ENCODE measurements around the gene COL13A1. TPM values are rescaled to one million over a fixed set of nuclear protein-coding genes. Genes with fewer than 3 reads are reported as not detected.

Gene COL13A1
- total and polyA plus RNA-seq, 2 experiments from 2014 or later, result 5.2 to 8.6 TPM

DNA sequence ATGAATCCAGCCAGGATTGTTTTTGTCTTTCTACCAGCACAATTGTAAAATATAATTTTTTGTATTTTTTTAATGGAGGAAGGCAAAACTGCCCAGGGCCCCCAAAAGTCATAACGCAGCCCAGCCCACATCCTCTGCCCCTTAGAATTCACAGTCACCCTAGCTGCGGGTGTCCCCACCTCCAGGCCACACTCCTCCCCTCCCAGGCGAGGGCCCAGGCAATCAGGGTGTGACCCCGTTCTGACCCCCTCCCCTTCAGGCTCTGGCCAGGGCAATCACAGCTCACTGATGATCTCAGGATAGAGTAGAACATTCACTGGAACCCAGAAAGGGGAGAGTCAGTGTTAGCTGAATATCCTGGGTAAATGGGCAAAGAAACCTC lies 158.9 kb downstream of the COL13A1 start:
- peaks cover 13% of the 10 kb centered on the region for H3K27me3 Mint-ChIP-seq (ENCODE audit: insufficient read depth, low read depth, poor library complexity)

More for the DNA sequence above, 158.9 kb downstream of the COL13A1 start:
- Histone ChIP-seq H3K4me2 (no peak overlapping the region), H2AFZ (no peak overlapping the region), H3K79me2 (replicated peaks; ENCODE audit: insufficient read depth) (no peaks in the 10 kb centered on the region), H3K4me1 (ENCODE audit: insufficient read depth) (no peaks in the 10 kb centered on the region), H3K4me3 (no peak overlapping the region), H3K9me2 (ENCODE audit: insufficient read depth) (no peaks in the 10 kb centered on the region), H3K36me3 (ENCODE audit: insufficient read depth) (no peaks in the 10 kb centered on the region), H3K27ac (ENCODE audit: low read depth) (no peak overlapping the region), H3K27me3 (ENCODE audit: insufficient read depth) (no peaks in the 10 kb centered on the region), H4K20me1 (replicated peaks; ENCODE audit: insufficient read depth) (no peaks in the 10 kb centered on the region), H3F3A (replicated peaks; ENCODE audit: low read depth) (no peaks in the 10 kb centered on the region)
- Mint-ChIP-seq H3K27ac (no peak overlapping the region), H3K36me3 (ENCODE audit: low read depth) (no peaks in the 10 kb centered on the region; the same call in 2 of the 3 replicates), H3K4me3 (no peak overlapping the region), H3K4me1 (peaks cover 9% of the 10 kb centered on the region; the same call in 2 of the 3 replicates), H3K9me3 (no peaks in the 10 kb centered on the region)
- no peak for TF ChIP-seq EZH2phosphoT487 (IDR thresholded peaks at IDR 0.05; ENCODE audit: unreplicated experiment)
- no peak for TF ChIP-seq CREB1 (CRISPR knock-in tag; IDR thresholded peaks at IDR 0.05; ENCODE audit: low read depth)
- no peak for TF ChIP-seq ZNF114 (CRISPR knock-in tag; IDR thresholded peaks at IDR 0.05)
- TF ChIP-seq, protein P1, sequence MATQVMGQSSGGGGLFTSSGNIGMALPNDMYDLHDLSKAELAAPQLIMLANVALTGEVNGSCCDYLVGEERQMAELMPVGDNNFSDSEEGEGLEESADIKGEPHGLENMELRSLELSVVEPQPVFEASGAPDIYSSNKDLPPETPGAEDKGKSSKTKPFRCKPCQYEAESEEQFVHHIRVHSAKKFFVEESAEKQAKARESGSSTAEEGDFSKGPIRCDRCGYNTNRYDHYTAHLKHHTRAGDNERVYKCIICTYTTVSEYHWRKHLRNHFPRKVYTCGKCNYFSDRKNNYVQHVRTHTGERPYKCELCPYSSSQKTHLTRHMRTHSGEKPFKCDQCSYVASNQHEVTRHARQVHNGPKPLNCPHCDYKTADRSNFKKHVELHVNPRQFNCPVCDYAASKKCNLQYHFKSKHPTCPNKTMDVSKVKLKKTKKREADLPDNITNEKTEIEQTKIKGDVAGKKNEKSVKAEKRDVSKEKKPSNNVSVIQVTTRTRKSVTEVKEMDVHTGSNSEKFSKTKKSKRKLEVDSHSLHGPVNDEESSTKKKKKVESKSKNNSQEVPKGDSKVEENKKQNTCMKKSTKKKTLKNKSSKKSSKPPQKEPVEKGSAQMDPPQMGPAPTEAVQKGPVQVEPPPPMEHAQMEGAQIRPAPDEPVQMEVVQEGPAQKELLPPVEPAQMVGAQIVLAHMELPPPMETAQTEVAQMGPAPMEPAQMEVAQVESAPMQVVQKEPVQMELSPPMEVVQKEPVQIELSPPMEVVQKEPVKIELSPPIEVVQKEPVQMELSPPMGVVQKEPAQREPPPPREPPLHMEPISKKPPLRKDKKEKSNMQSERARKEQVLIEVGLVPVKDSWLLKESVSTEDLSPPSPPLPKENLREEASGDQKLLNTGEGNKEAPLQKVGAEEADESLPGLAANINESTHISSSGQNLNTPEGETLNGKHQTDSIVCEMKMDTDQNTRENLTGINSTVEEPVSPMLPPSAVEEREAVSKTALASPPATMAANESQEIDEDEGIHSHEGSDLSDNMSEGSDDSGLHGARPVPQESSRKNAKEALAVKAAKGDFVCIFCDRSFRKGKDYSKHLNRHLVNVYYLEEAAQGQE (IDR thresholded peaks at IDR 0.05; ENCODE audit: unreplicated experiment), result no peak
- no peak for TF ChIP-seq STAT1 (IDR thresholded peaks at IDR 0.05; ENCODE audit: unreplicated experiment)
- TF ChIP-seq, protein P2, sequence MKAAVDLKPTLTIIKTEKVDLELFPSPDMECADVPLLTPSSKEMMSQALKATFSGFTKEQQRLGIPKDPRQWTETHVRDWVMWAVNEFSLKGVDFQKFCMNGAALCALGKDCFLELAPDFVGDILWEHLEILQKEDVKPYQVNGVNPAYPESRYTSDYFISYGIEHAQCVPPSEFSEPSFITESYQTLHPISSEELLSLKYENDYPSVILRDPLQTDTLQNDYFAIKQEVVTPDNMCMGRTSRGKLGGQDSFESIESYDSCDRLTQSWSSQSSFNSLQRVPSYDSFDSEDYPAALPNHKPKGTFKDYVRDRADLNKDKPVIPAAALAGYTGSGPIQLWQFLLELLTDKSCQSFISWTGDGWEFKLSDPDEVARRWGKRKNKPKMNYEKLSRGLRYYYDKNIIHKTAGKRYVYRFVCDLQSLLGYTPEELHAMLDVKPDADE (IDR thresholded peaks at IDR 0.05), result no peak
- no peak for TF ChIP-seq ZNF331 (CRISPR knock-in tag; IDR thresholded peaks at IDR 0.05; ENCODE audit: low read depth)
- no peak for TF ChIP-seq JUNB (IDR thresholded peaks at IDR 0.05; ENCODE audit: unreplicated experiment)
- TF ChIP-seq POLR2AphosphoS5 (IDR thresholded peaks at IDR 0.05; ENCODE audit: low read depth), result no peak
- TF ChIP-seq, protein P3, sequence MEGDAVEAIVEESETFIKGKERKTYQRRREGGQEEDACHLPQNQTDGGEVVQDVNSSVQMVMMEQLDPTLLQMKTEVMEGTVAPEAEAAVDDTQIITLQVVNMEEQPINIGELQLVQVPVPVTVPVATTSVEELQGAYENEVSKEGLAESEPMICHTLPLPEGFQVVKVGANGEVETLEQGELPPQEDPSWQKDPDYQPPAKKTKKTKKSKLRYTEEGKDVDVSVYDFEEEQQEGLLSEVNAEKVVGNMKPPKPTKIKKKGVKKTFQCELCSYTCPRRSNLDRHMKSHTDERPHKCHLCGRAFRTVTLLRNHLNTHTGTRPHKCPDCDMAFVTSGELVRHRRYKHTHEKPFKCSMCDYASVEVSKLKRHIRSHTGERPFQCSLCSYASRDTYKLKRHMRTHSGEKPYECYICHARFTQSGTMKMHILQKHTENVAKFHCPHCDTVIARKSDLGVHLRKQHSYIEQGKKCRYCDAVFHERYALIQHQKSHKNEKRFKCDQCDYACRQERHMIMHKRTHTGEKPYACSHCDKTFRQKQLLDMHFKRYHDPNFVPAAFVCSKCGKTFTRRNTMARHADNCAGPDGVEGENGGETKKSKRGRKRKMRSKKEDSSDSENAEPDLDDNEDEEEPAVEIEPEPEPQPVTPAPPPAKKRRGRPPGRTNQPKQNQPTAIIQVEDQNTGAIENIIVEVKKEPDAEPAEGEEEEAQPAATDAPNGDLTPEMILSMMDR (conservative IDR thresholded peaks at IDR 0.05; ENCODE audit: low read depth in 2 of 2), result no peak
- TF ChIP-seq EZH2 (IDR thresholded peaks at IDR 0.05; ENCODE audit: low read depth, unreplicated experiment), result no peak
- TF ChIP-seq NANOG (IDR thresholded peaks at IDR 0.05; ENCODE audit: borderline replicate concordance), result no peak
- ATAC-seq (no peak), DNase-seq (ENCODE audit: low spot score) (no peak)
